ENCODE results near the gene MAFF.
"Not testable (repeated sequence)": the region's sequence is repeated elsewhere in the genome, so short reads cannot be mapped to it uniquely, and the experiment has no call there.

Gene MAFF

GRCh38 chr22:38201711-38202436, at the start of gene MAFF:
Gene MAFF (plus strand): TSS chr22:38201994. CDS start chr22:38213854, 11,860 bp downstream.
- peak; percentile 83 to 89 for DNase-seq (ENCODE audit: low read depth in 2 of 2)

- DNase-seq (ENCODE audit: low read depth in 2 of 2): no peak
Measured at GRCh38 chr22:38153821-38154562, 47.8 kb upstream of the MAFF start.

GRCh38 chr22:38154563-38154915, 47.3 kb upstream of the MAFF start:
- DNase-seq (ENCODE audit: low read depth in 2 of 2): not testable (repeated sequence)

GRCh38 chr22:38155703-38156102, 46.1 kb upstream of the MAFF start:
- DNase-seq (ENCODE audit: low read depth in 2 of 2): no peak

GRCh38 chr22:38162881-38163843, 38.6 kb upstream of the MAFF start:
- no peak for DNase-seq (ENCODE audit: low read depth in 2 of 2)

GRCh38 chr22:38163844-38164550, 37.8 kb upstream of the MAFF start:
- no peak for DNase-seq (ENCODE audit: low read depth in 2 of 2)

GRCh38 chr22:38164551-38164918, 37.3 kb upstream of the MAFF start:
- DNase-seq (ENCODE audit: low read depth in 2 of 2): no peak

- DNase-seq (ENCODE audit: low read depth in 2 of 2): no peak
Measured at GRCh38 chr22:38165922-38166593, 35.7 kb upstream of the MAFF start.

GRCh38 chr22:38167988-38168407, 33.8 kb upstream of the MAFF start:
- DNase-seq (ENCODE audit: low read depth in 2 of 2): no peak

GRCh38 chr22:38169116-38169515, 32.7 kb upstream of the MAFF start:
- no peak for DNase-seq (ENCODE audit: low read depth in 2 of 2)

- DNase-seq (ENCODE audit: low read depth in 2 of 2): no peak
Measured at GRCh38 chr22:38170469-38170868, 31.3 kb upstream of the MAFF start.

GRCh38 chr22:38171927-38172831, 29.6 kb upstream of the MAFF start:
- no peak for DNase-seq (ENCODE audit: low read depth in 2 of 2)

GRCh38 chr22:38172832-38173640, 28.8 kb upstream of the MAFF start:
- peak; percentile 35 to 65 for DNase-seq (ENCODE audit: low read depth in 2 of 2)

- DNase-seq (ENCODE audit: low read depth in 2 of 2): no peak
Measured at GRCh38 chr22:38173641-38173906, 28.2 kb upstream of the MAFF start.

GRCh38 chr22:38174626-38175025, 27.2 kb upstream of the MAFF start:
- no peak for DNase-seq (ENCODE audit: low read depth in 2 of 2)

- DNase-seq (ENCODE audit: low read depth in 2 of 2): no peak
Measured at GRCh38 chr22:38175206-38176118, 26.3 kb upstream of the MAFF start.

- DNase-seq (ENCODE audit: low read depth in 2 of 2): peak in 1 of 2 donors; percentile 46
Measured at GRCh38 chr22:38176170-38176741, 25.5 kb upstream of the MAFF start.

- no peak for DNase-seq (ENCODE audit: low read depth in 2 of 2)
Measured at GRCh38 chr22:38177044-38177443, 24.8 kb upstream of the MAFF start.

Data from stimulated activated CD8-positive, alpha-beta memory T cell treated with anti-CD3 and anti-CD28 coated beads, Interleukin-7, amount 100 ng/mL, for 4 hours (primary cell).